ENCODE data around the gene ZNF221. TPM values are rescaled to one million over a fixed set of nuclear protein-coding genes. Genes with fewer than 3 reads are reported as not detected.

Gene ZNF221
- polyA plus RNA-seq, 1 donor (not counting 4 experiments of a cell fraction or from before 2014, with no cell fraction given): 1.5 TPM

DNA sequence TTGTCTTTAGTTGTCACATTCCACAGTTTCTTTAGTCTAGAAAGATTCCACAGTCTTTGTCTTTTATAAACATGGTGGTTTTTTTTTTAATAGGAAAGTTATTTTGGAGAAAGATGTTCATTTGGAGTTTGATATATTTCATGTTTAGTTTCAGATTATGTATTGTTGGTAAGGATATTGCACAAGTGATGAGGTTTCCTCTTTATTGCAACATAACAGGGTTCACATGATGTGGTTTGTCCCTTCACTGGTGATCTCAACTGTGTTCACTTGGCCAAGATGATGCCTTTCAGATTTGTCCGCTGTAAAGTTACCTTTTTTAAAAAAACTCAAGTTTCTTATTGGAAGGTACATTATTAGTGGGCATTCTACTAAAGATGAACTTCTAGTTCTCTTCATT, 54.9 kb downstream of the ZNF221 start:
- no peak for TF ChIP-seq EZH2 (IDR thresholded peaks at IDR 0.05; ENCODE audit: low read length)
- TF ChIP-seq, protein P1, sequence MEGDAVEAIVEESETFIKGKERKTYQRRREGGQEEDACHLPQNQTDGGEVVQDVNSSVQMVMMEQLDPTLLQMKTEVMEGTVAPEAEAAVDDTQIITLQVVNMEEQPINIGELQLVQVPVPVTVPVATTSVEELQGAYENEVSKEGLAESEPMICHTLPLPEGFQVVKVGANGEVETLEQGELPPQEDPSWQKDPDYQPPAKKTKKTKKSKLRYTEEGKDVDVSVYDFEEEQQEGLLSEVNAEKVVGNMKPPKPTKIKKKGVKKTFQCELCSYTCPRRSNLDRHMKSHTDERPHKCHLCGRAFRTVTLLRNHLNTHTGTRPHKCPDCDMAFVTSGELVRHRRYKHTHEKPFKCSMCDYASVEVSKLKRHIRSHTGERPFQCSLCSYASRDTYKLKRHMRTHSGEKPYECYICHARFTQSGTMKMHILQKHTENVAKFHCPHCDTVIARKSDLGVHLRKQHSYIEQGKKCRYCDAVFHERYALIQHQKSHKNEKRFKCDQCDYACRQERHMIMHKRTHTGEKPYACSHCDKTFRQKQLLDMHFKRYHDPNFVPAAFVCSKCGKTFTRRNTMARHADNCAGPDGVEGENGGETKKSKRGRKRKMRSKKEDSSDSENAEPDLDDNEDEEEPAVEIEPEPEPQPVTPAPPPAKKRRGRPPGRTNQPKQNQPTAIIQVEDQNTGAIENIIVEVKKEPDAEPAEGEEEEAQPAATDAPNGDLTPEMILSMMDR (optimal IDR thresholded peaks at IDR 0.05 in 1 of 3, IDR thresholded peaks at IDR 0.05 in 1 of 3, conservative IDR thresholded peaks at IDR 0.05 in 1 of 3; ENCODE audit: extremely low read depth in 1 of 3, insufficient read depth in 2 of 3, low read length in 3 of 3): no peak
- Histone ChIP-seq H3K36me3 (ENCODE audit: control insufficient read depth in 2 of 2, extremely low read depth in 1 of 2, insufficient read depth in 2 of 2, low read length in 2 of 2) (peaks cover 21 to 23% of the 10 kb centered on the region in 2 experiments), H3K27ac (ENCODE audit: control insufficient read depth, insufficient read depth, low read length) (no peak overlapping the region), H3K9ac (ENCODE audit: control insufficient read depth, extremely low read depth, insufficient read depth, low read length) (no peak overlapping the region), H3K9me3 (ENCODE audit: control insufficient read depth, low read depth, low read length) (peaks cover 12% of the 10 kb centered on the region), H3K4me3 (ENCODE audit: control insufficient read depth in 2 of 3, extremely low read depth in 1 of 3, insufficient read depth in 2 of 3, low read depth in 1 of 3, low read length in 3 of 3) (no peak overlapping the region), H3K79me2 (ENCODE audit: control insufficient read depth, insufficient read depth, low read length) (peaks cover 8% of the 10 kb centered on the region), H3K27me3 (ENCODE audit: control insufficient read depth, extremely low read depth, insufficient read depth, low read length) (no peaks in the 10 kb centered on the region), H3K4me1 (ENCODE audit: control insufficient read depth, extremely low read depth, insufficient read depth, low read length) (no peaks in the 10 kb centered on the region), H4K20me1 (ENCODE audit: control insufficient read depth, extremely low read depth, insufficient read depth, low read length) (no peaks in the 10 kb centered on the region), H3K9me1 (ENCODE audit: control insufficient read depth, extremely low read depth, insufficient read depth, low read length) (no peaks in the 10 kb centered on the region), H3K4me2 (ENCODE audit: control insufficient read depth, extremely low read depth, insufficient read depth, low read depth, low read length) (no peak overlapping the region), H2AFZ (ENCODE audit: control insufficient read depth, low read length) (no peak overlapping the region)
- no peak for DNase-seq (ENCODE audit: low read depth, low spot score)
- dilution Hi-C loops (cut with MboI; ENCODE audit: extremely low pct_ligation_motif_present, low sequenced_read_pairs): no loop called here
- no peak for FAIRE-seq

DNA sequence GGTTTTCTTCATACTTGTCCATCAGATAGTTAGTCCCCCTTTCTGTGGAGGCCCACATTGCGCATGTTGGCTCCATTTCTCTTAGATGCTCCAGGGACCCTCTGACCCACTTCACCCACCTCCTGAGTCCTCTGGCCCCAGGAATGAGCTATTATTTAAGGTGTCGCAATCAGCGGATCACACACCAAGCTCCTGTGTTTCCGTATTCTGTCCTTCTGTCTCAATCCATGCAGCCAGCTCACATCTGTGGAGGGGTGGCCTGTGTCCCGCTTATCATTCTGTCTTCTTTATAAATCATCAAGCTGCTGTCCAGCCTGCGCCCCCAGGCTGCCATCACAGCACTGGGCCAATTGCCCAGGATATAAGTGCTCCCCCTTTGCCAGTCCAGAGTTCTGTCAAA, 56.4 kb downstream of the ZNF221 start:
- no peak overlapping the region for H3K4me2 ChIP-seq (ENCODE audit: control insufficient read depth, extremely low read depth, insufficient read depth, low read depth, low read length)
- no peak overlapping the region for H3K4me3 ChIP-seq (ENCODE audit: control insufficient read depth in 2 of 3, extremely low read depth in 1 of 3, insufficient read depth in 2 of 3, low read depth in 1 of 3, low read length in 3 of 3)
- H3K27me3 ChIP-seq (ENCODE audit: control insufficient read depth, extremely low read depth, insufficient read depth, low read length): no peaks in the 10 kb centered on the region
- H3K9ac ChIP-seq (ENCODE audit: control insufficient read depth, extremely low read depth, insufficient read depth, low read length): no peak overlapping the region
- H2AFZ ChIP-seq (ENCODE audit: control insufficient read depth, low read length): no peak overlapping the region
- FAIRE-seq (no peak), DNase-seq (ENCODE audit: low read depth, low spot score) (no peak)
- H3K27ac ChIP-seq (ENCODE audit: control insufficient read depth, insufficient read depth, low read length): no peak overlapping the region
- H4K20me1 ChIP-seq (ENCODE audit: control insufficient read depth, extremely low read depth, insufficient read depth, low read length): no peaks in the 10 kb centered on the region
- H3K9me3 ChIP-seq (ENCODE audit: control insufficient read depth, low read depth, low read length): peaks cover 12% of the 10 kb centered on the region
- H3K4me1 ChIP-seq (ENCODE audit: control insufficient read depth, extremely low read depth, insufficient read depth, low read length): no peaks in the 10 kb centered on the region
- H3K79me2 ChIP-seq (ENCODE audit: control insufficient read depth, insufficient read depth, low read length): peaks cover 8% of the 10 kb centered on the region
- TF ChIP-seq, protein P1 (optimal IDR thresholded peaks at IDR 0.05 in 1 of 3, IDR thresholded peaks at IDR 0.05 in 1 of 3, conservative IDR thresholded peaks at IDR 0.05 in 1 of 3; ENCODE audit: extremely low read depth in 1 of 3, insufficient read depth in 2 of 3, low read length in 3 of 3): no peak
- no peak for TF ChIP-seq EZH2 (IDR thresholded peaks at IDR 0.05; ENCODE audit: low read length)
- no peaks in the 10 kb centered on the region for H3K9me1 ChIP-seq (ENCODE audit: control insufficient read depth, extremely low read depth, insufficient read depth, low read length)
- H3K36me3 ChIP-seq (ENCODE audit: control insufficient read depth in 2 of 2, extremely low read depth in 1 of 2, insufficient read depth in 2 of 2, low read length in 2 of 2): peaks cover 21 to 24% of the 10 kb centered on the region in 2 experiments
- dilution Hi-C loops (cut with MboI; ENCODE audit: extremely low pct_ligation_motif_present, low sequenced_read_pairs): no loop called here

Data from keratinocyte (primary cell).